Pancreas (tissue), 10 donors: ENCODE results near the gene UGT2B10. TPM values are rescaled to one million over a fixed set of nuclear protein-coding genes. Genes with fewer than 3 reads are reported as not detected.

Experiments used
- ATAC-seq, 4 donors: fragments of 200-7000 bp; cut with Tn5 transposase; one replicate each; pipeline versions ENCODE4 v1.8.0 to v1.9.1; 2020; ENCODE audit warnings: mild to moderate bottlenecking in 4 of 4, moderate library complexity in 4 of 4
- DNase-seq, 6 donors: peaks; one replicate each; pipeline ENCODE4 v3.0.0-alpha.2; 2020
- FAIRE-seq: peaks from 2 replicates; lab custom pipeline; 2012; peaks lifted over from hg19 to GRCh38; lab: Jason Lieb, UNC
- H3K27ac ChIP-seq, 4 donors: fragments of 200-600 bp; sonication (generic); 1 replicate in 3 of 4; 2 replicates in 1 of 4; pipeline versions ENCODE4 v1.5.0 to v1.8.0; 2020
- H3K27me3 ChIP-seq, 4 donors: fragments of 200-600 bp; one replicate each; pipeline ENCODE4 v1.8.0; 2021
- H3K36me3 ChIP-seq, 3 donors: fragments of 200-600 bp; sonication (generic) in 1 of 3; one replicate each; pipeline versions ENCODE4 v1.5.0 to v1.8.0; 2020 to 2021
- H3K4me1 ChIP-seq, 3 donors: fragments of 200-600 bp; one replicate each; pipeline ENCODE4 v1.8.0; 2021
- H3K4me3 ChIP-seq, 4 donors: fragments of 200-600 bp; sonication (generic) in 2 of 4; one replicate each; pipeline versions ENCODE4 v1.5.0 to v1.8.0; 2020 to 2021
- H3K9me3 ChIP-seq, 4 donors: fragments of 200-600 bp; one replicate each; pipeline ENCODE4 v1.8.0; 2021
- WGBS, 2 donors: extraction: QIAGEN DNeasy Blood & Tissue Kit; methylation state at CpG; one replicate each; pipeline ENCODE4 v1.1.7; 2013; 5-methylcytosine and 5-hydroxymethylcytosine counted together
- intact Hi-C, 3 donors: fragments of 100-400 bp; cut with DNase I; formaldehyde crosslinking; loops; one replicate each; pipeline versions ENCODE4 v1.11.1 to v1.14.2; 2022
- polyA plus RNA-seq, 2 donors: library from polyadenylated mRNA; stranded (reverse); fragments of 200-250 nt; gene quantifications; one replicate each; pipeline ENCODE4 v1.2.3, GENCODE V29; 2013
- total RNA-seq, 6 donors: library from RNA; stranded (reverse); fragmentation: NEBNext Ultra II Directional in 4 of 6; extraction: Animal tissue kit (Norgen Biotek cat#: 25700) in 4 of 6; gene quantifications; one replicate each; pipeline versions ENCODE4 v1.2.1 to v1.2.4, GENCODE V29; 2021 to 2023
- TF ChIP-seq, protein P1 (sequence below), 4 donors: fragments of 200-600 bp; sonication (generic) in 3 of 4; IDR thresholded peaks; one replicate each; pipeline versions ENCODE4 v1.5.0 to v1.8.0; 2021; ENCODE audit warnings: antibody characterized with exemption in 4 of 4
- donor health status: healthy with polysubstance abuse.
- donor health status: DM: no; HTN: no; CAD: no; lungs with moderate emphysema.
- donor health status: DM: no; HTN: no; CAD: no.
- donor health status: control.
- donor health status: control.
- donor health status: Bipolar disorder and iron deficiency.
- donor health status: DM: yes; HTN: yes; CAD: no.
- donor health status: DM: no; HTN: no; CAD: no.
- donor health status: DM: no; HTN: no; CAD: no.
- donor health status: DM: yes; HTN: yes; CAD: no.

The UGT2B10 gene
- total and polyA plus RNA-seq, 8 donors = 0.25 TPM; not detected in 7

DNA sequence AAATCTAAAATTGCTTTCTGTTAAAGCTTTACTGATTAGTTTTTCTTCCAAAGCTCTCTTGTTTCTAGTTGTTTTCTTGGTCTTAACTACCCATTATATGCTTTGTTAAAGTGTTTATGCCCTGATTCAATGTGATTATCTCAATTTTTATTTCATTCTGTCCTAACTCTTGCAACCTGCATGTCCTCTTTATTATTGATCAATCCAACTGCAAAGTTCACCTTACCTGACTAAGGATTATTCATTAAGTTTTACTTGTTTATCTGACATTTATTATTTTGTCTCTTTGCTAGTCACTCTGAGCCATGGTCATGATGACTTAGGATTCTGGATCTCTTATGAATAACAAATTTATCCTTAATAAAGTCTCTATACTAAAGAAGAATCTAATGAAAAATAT, 15.8 kb downstream of the UGT2B10 start:
- Histone ChIP-seq H3K27ac (no peak overlapping the region), H3K4me3 (no peak overlapping the region), H3K4me1 (no peaks in the 10 kb centered on the region), H3K36me3 (no peaks in the 10 kb centered on the region), H3K9me3 (no peaks in the 10 kb centered on the region), H3K27me3 (no peaks in the 10 kb centered on the region)
- intact Hi-C loops = no loop called here
- TF ChIP-seq, protein P1, sequence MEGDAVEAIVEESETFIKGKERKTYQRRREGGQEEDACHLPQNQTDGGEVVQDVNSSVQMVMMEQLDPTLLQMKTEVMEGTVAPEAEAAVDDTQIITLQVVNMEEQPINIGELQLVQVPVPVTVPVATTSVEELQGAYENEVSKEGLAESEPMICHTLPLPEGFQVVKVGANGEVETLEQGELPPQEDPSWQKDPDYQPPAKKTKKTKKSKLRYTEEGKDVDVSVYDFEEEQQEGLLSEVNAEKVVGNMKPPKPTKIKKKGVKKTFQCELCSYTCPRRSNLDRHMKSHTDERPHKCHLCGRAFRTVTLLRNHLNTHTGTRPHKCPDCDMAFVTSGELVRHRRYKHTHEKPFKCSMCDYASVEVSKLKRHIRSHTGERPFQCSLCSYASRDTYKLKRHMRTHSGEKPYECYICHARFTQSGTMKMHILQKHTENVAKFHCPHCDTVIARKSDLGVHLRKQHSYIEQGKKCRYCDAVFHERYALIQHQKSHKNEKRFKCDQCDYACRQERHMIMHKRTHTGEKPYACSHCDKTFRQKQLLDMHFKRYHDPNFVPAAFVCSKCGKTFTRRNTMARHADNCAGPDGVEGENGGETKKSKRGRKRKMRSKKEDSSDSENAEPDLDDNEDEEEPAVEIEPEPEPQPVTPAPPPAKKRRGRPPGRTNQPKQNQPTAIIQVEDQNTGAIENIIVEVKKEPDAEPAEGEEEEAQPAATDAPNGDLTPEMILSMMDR (IDR thresholded peaks at IDR 0.05) = no peak
- ATAC-seq (no peak), DNase-seq (no peak), FAIRE-seq (no peak)

DNA sequence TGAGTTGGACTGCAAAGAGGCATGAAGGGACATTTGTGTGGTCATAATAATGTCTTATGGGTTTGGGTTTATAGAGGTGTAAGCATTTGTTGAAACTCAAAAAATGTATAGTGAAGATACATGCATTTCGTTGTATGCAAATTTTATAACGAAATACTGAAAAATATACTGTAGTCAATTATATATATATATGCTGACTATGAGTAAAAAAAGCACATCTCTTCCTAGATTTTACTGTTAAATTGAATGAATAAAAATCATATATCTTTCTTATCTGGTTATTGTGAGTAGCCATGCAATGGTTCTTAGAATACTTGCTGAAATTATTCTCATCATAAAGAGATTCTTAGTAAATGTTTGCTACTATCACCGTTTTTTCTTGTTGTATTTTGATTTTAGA, 34.5 kb downstream of the UGT2B10 start:
- no peak overlapping the region for H3K4me3 ChIP-seq
- FAIRE-seq (no peak), ATAC-seq (no peak), DNase-seq (no peak)
- H3K36me3 ChIP-seq = no peaks in the 10 kb centered on the region
- WGBS, 2 donors = 54 to 63% methylated on average over 3 of the region's 3 CpGs
- TF ChIP-seq, protein P1 (IDR thresholded peaks at IDR 0.05) = no peak
- H3K4me1 ChIP-seq = no peaks in the 10 kb centered on the region
- H3K27ac ChIP-seq = no peak overlapping the region
- no peaks in the 10 kb centered on the region for H3K9me3 ChIP-seq
- intact Hi-C loops = no loop called here
- no peaks in the 10 kb centered on the region for H3K27me3 ChIP-seq

DNA sequence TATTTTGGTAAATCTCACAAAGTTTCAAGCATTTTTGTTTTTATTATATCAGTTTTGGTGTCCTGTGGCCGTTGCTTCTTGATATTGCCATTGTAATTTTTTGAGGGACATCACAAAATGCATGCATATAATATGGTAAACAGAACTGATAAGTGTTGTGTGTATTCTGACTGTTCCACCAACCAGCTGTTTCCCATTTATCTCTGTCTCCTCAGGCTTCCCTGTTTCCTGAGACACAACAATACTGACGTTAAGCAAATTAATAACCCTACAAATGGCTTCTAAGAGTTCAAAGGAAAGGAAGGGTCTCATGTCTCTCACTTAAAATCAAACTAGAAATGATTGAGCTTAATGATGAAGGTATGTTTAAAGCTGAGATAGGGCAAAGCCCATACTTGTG, 40.0 kb downstream of the UGT2B10 start:
- H3K36me3 ChIP-seq = no peaks in the 10 kb centered on the region
- 39 to 54% methylated on average over 2 of the region's 2 CpGs for WGBS, 2 donors
- TF ChIP-seq, protein P1 (IDR thresholded peaks at IDR 0.05) = no peak
- no peak for FAIRE-seq
- DNase-seq = no peak
- H3K27ac ChIP-seq = no peak overlapping the region
- no peak for ATAC-seq
- H3K4me1 ChIP-seq = peaks cover 0 to 8% (median 0%) of the 10 kb centered on the region in 3 donors
- H3K4me3 ChIP-seq = no peak overlapping the region
- intact Hi-C loops = no loop called here
- H3K27me3 ChIP-seq = no peaks in the 10 kb centered on the region
- peaks cover 0 to 3% (median 0%) of the 10 kb centered on the region in 4 donors for H3K9me3 ChIP-seq

DNA sequence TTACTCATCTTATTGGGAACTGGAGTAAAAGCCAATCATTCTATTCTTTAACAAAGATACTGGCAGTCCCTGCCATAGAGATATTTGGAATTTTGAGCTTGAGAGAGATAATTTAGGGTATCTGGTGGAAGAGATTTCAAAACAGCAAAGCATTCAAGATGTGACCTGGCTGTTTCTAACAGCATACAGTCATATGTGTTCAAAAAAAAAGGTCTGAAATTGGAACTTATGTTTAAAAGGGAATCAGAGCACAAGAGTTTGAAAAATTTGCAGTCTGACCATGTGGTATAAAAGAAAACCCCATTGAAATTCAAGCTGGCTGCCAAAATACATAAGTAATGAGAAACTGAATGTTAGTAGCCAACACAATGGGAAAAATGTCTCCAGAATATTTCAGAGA, 42.2 kb downstream of the UGT2B10 start:
- no peaks in the 10 kb centered on the region for H3K27me3 ChIP-seq
- no peaks in the 10 kb centered on the region for H3K36me3 ChIP-seq
- H3K4me1 ChIP-seq = peaks cover 0 to 18% (median 0%) of the 10 kb centered on the region in 3 donors
- H3K27ac ChIP-seq = no peak overlapping the region
- H3K9me3 ChIP-seq = peaks cover 0 to 3% (median 0%) of the 10 kb centered on the region in 4 donors
- FAIRE-seq (no peak), ATAC-seq (no peak), DNase-seq (no peak)
- no peak overlapping the region for H3K4me3 ChIP-seq
- intact Hi-C loops = no loop called here
- TF ChIP-seq, protein P1 (IDR thresholded peaks at IDR 0.05) = no peak

DNA sequence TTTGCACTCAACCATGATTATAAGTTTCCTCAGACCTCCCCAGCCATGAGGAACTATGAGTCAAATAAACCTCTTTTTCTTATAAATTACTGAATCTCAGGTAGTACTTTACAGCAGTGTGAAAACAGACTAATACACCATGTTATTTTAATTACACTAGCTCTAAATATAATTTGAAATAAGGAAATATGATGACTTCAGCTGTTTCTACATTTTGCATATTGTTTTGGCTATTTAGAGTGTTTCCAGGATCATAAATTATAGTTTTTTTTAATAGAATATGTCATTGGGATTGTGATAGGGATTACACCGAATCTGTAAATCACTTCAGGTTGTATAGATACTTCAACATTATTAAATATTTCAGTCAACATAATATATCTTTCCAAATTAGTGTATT, 43.9 kb downstream of the UGT2B10 start:
- WGBS, 2 donors = 88 to 95% methylated on average over 1 of the region's 1 CpG
- FAIRE-seq (no peak), DNase-seq (no peak), ATAC-seq (no peak)
- H3K36me3 ChIP-seq = no peaks in the 10 kb centered on the region
- intact Hi-C loops = no loop called here
- no peaks in the 10 kb centered on the region for H3K27me3 ChIP-seq
- H3K4me3 ChIP-seq = no peak overlapping the region
- H3K4me1 ChIP-seq = peaks cover 0 to 34% (median 14%) of the 10 kb centered on the region in 3 donors
- H3K27ac ChIP-seq = no peak overlapping the region
- peaks cover 0 to 3% (median 0%) of the 10 kb centered on the region in 4 donors for H3K9me3 ChIP-seq
- TF ChIP-seq, protein P1 (IDR thresholded peaks at IDR 0.05) = no peak
